Small intestine (tissue), 7 donors: ENCODE results near the gene LRCOL1. TPM values are rescaled to one million over a fixed set of nuclear protein-coding genes. Genes with fewer than 3 reads are reported as not detected.

Source experiments
- DNase-seq, 2 donors: peaks; one replicate each; pipeline versions ENCODE4 v3.0.0 to v3.0.0-alpha.2; 2013
- FAIRE-seq: peaks from 2 replicates; lab custom pipeline; 2012; peaks lifted over from hg19 to GRCh38; lab: Jason Lieb, UNC
- H3K27ac ChIP-seq, 3 donors: one replicate each; pipeline ENCODE4 v1.5.1; 2013; ENCODE audit warnings: low read length in 2 of 3, mild to moderate bottlenecking in 2 of 3, control low read depth in 1 of 3, inconsistent platforms in 1 of 3, low read depth in 1 of 3, moderate library complexity in 1 of 3
- H3K27me3 ChIP-seq, 3 donors: one replicate each; pipeline ENCODE4 v1.6.1; 2013; ENCODE audit warnings: low read length in 3 of 3, inconsistent platforms in 1 of 3; ENCODE audit not compliant: control insufficient read depth in 3 of 3, insufficient read depth in 3 of 3
- H3K36me3 ChIP-seq, 3 donors: one replicate each; pipeline ENCODE4 v1.6.1; 2013; ENCODE audit warnings: low read length in 3 of 3, inconsistent platforms in 1 of 3, low read depth in 1 of 3, mild to moderate bottlenecking in 1 of 3, moderate library complexity in 1 of 3; ENCODE audit not compliant: control insufficient read depth in 3 of 3, insufficient read depth in 2 of 3
- H3K4me1 ChIP-seq, 3 donors: one replicate each; pipeline ENCODE4 v1.6.1; 2013; ENCODE audit warnings: low read length in 2 of 3, inconsistent platforms in 1 of 3, low read depth in 1 of 3, mild to moderate bottlenecking in 1 of 3, moderate library complexity in 1 of 3; ENCODE audit not compliant: control insufficient read depth in 3 of 3, insufficient read depth in 2 of 3
- H3K4me3 ChIP-seq, 3 donors: one replicate each; pipeline ENCODE4 v1.5.1; 2013; ENCODE audit warnings: low read length in 3 of 3, control low read depth in 1 of 3, inconsistent platforms in 1 of 3, low read depth in 1 of 3, mild to moderate bottlenecking in 1 of 3, moderate library complexity in 1 of 3
- H3K9me3 ChIP-seq, 2 donors: one replicate each; pipeline ENCODE4 v1.6.1; 2013; ENCODE audit warnings: low read depth in 1 of 2, low read length in 1 of 2; ENCODE audit not compliant: control insufficient read depth in 2 of 2, insufficient read depth in 1 of 2
- WGBS, 3 donors: extraction: QIAGEN DNeasy Blood & Tissue Kit; methylation state at CpG; one replicate each; pipeline ENCODE4 v1.1.7; 2013; 5-methylcytosine and 5-hydroxymethylcytosine counted together
- polyA plus RNA-seq, 4 donors: library from polyadenylated mRNA; stranded (reverse) in 3 of 4; unstranded in 1 of 4; fragments of 200-250 nt in 3 of 4; fragments of 120-200 nt in 1 of 4; gene quantifications; one replicate each; pipeline versions ENCODE4 v1.2.1 to v1.2.3, GENCODE V29; 2013
- donor health status: healthy with polysubstance abuse.
- donor health status: control.
- donor health status: control.
- donor health status: Bipolar disorder and iron deficiency.
- donor health status: healthy.

LRCOL1 gene
- polyA plus RNA-seq, 4 donors = 0.21 to 0.85 TPM; not detected in 2

- WGBS, 3 donors = 87 to 96% (median 88%) methylated on average over 17 of the region's 17 CpGs
- FAIRE-seq = no peak
Observed at GRCh38 chr12:132632521-132633228, 22.3 kb upstream of the LRCOL1 start.

GRCh38 chr12:132631666-132632065 is 21.3 kb upstream of the LRCOL1 start:
- H3K27me3 ChIP-seq = no peaks in the 10 kb centered on the region
- H3K36me3 ChIP-seq = peaks cover 13 to 76% (median 23%) of the 10 kb centered on the region in 3 donors
- no peak overlapping the region for H3K4me3 ChIP-seq
- DNase-seq = no peak
- whole genome bisulfite sequencing, 3 donors = 95 to 97% (median 97%) methylated on average over 10 to 11 of the region's 11 CpGs
- H3K27ac ChIP-seq = no peak overlapping the region
- no peak for FAIRE-seq
- no peaks in the 10 kb centered on the region for H3K9me3 ChIP-seq
- no peaks in the 10 kb centered on the region for H3K4me1 ChIP-seq

More at GRCh38 chr12:132632521-132633228, 22.3 kb upstream of the LRCOL1 start:
- H3K9me3 ChIP-seq = no peaks in the 10 kb centered on the region
- H3K4me3 ChIP-seq = no peak overlapping the region
- no peak overlapping the region for H3K27ac ChIP-seq
- H3K27me3 ChIP-seq = no peaks in the 10 kb centered on the region
- DNase-seq = no peak
- H3K4me1 ChIP-seq = peaks cover 0 to 3% (median 0%) of the 10 kb centered on the region in 3 donors
- H3K36me3 ChIP-seq = peaks cover 19 to 83% (median 24%) of the 10 kb centered on the region in 3 donors

- no peak overlapping the region for H3K27ac ChIP-seq
- peaks cover 13 to 72% (median 20%) of the 10 kb centered on the region in 3 donors for H3K36me3 ChIP-seq
- no peak overlapping the region for H3K4me3 ChIP-seq
- 88 to 90% (median 89%) methylated on average over 6 of the region's 6 CpGs for WGBS, 3 donors
- H3K9me3 ChIP-seq = no peaks in the 10 kb centered on the region
- no peaks in the 10 kb centered on the region for H3K27me3 ChIP-seq
- FAIRE-seq = no peak
- no peaks in the 10 kb centered on the region for H3K4me1 ChIP-seq
- DNase-seq = no peak
Observed at GRCh38 chr12:132630672-132631071, 20.3 kb upstream of the LRCOL1 start.

- no peaks in the 10 kb centered on the region for H3K4me1 ChIP-seq
- DNase-seq (no peak), FAIRE-seq (no peak)
- no peaks in the 10 kb centered on the region for H3K9me3 ChIP-seq
- WGBS, 3 donors = 97 to 99% (median 98%) methylated on average over 6 of the region's 6 CpGs
- peaks cover 14 to 72% (median 15%) of the 10 kb centered on the region in 3 donors for H3K36me3 ChIP-seq
- H3K27me3 ChIP-seq = no peaks in the 10 kb centered on the region
- no peak overlapping the region for H3K4me3 ChIP-seq
- H3K27ac ChIP-seq = no peak overlapping the region
Observed at GRCh38 chr12:132629330-132629729, 18.9 kb upstream of the LRCOL1 start.

- Histone ChIP-seq H3K27me3 (peaks cover 0 to 3% (median 0%) of the 10 kb centered on the region in 3 donors), H3K36me3 (peaks cover 6 to 53% (median 8%) of the 10 kb centered on the region in 3 donors), H3K9me3 (no peaks in the 10 kb centered on the region), H3K27ac (no peak overlapping the region), H3K4me1 (peaks cover 0 to 9% (median 4%) of the 10 kb centered on the region in 3 donors), H3K4me3 (no peak overlapping the region)
- DNase-seq (no peak), FAIRE-seq (no peak)
- 94 to 98% (median 96%) methylated on average over 24 of the region's 24 CpGs for WGBS, 3 donors
Observed at GRCh38 chr12:132625731-132626430, 15.5 kb upstream of the LRCOL1 start.

- FAIRE-seq (no peak), DNase-seq (no peak)
- peaks cover 0 to 10% (median 0%) of the 10 kb centered on the region in 3 donors for H3K27me3 ChIP-seq
- 92 to 93% (median 92%) methylated on average over 29 to 32 of the region's 32 CpGs for WGBS, 3 donors
- H3K36me3 ChIP-seq = peaks cover 4 to 46% (median 7%) of the 10 kb centered on the region in 3 donors
- no peak overlapping the region for H3K27ac ChIP-seq
- H3K4me3 ChIP-seq = no peak overlapping the region
- no peaks in the 10 kb centered on the region for H3K9me3 ChIP-seq
- H3K4me1 ChIP-seq = peaks cover 0 to 9% (median 4%) of the 10 kb centered on the region in 3 donors
Observed at GRCh38 chr12:132624910-132625630, 14.7 kb upstream of the LRCOL1 start.

GRCh38 chr12:132624186-132624855 is 13.9 kb upstream of the LRCOL1 start:
- WGBS, 3 donors = 94 to 95% (median 94%) methylated on average over 22 of the region's 22 CpGs
- DNase-seq = no peak
- H3K4me1 ChIP-seq = peaks cover 0 to 11% (median 4%) of the 10 kb centered on the region in 3 donors
- H3K36me3 ChIP-seq = peaks cover 2 to 41% (median 5%) of the 10 kb centered on the region in 3 donors
- H3K9me3 ChIP-seq = no peaks in the 10 kb centered on the region
- H3K27me3 ChIP-seq = peaks cover 0 to 17% (median 0%) of the 10 kb centered on the region in 3 donors
- H3K27ac ChIP-seq = no peak overlapping the region
- H3K4me3 ChIP-seq = no peak overlapping the region
- FAIRE-seq = no peak
